Measurements from ENCODE around the gene SAFB2.

SAFB2 gene

GRCh38 chr19:5563935-5564612 lies 58.5 kb downstream of the SAFB2 start (continued):
- no peak for TF ChIP-seq FEZF1 (tag by site-specific recombination; IDR thresholded peaks at IDR 0.05)
- TF ChIP-seq ZNF768 (tag by site-specific recombination; IDR thresholded peaks at IDR 0.05), result peak; percentile 91; the same call in 1 of the 2 replicates
- TF ChIP-seq BCL6B (tag by site-specific recombination; IDR thresholded peaks at IDR 0.05), result no peak
- no peak for TF ChIP-seq ZNF660 (tag by site-specific recombination; IDR thresholded peaks at IDR 0.05)
- 0 out of 2 replicates have a peak, but pooled peaks have one; percentile 24 for TF ChIP-seq ZNF394 (tag by site-specific recombination; IDR thresholded peaks at IDR 0.05; ENCODE audit: borderline replicate concordance)
- TF ChIP-seq ZNF544 (tag by site-specific recombination; IDR thresholded peaks at IDR 0.05), result no peak
- no peak for TF ChIP-seq ZNF585B (tag by site-specific recombination; IDR thresholded peaks at IDR 0.05)
- no peak for TF ChIP-seq ZNF223 (tag by site-specific recombination; IDR thresholded peaks at IDR 0.05)
- TF ChIP-seq MYNN (tag by site-specific recombination; IDR thresholded peaks at IDR 0.05; ENCODE audit: borderline replicate concordance), result no peak
- TF ChIP-seq ZNF132 (tag by site-specific recombination; IDR thresholded peaks at IDR 0.05; ENCODE audit: borderline replicate concordance), result no peak
- no peak for TF ChIP-seq ZNF169 (tag by site-specific recombination; IDR thresholded peaks at IDR 0.05)
- TF ChIP-seq ZNF16 (tag by site-specific recombination; IDR thresholded peaks at IDR 0.05; ENCODE audit: low read depth), result no peak
- TF ChIP-seq ZNF843 (tag by site-specific recombination; IDR thresholded peaks at IDR 0.05), result no peak
- no peak for TF ChIP-seq ZNF624 (tag by site-specific recombination; IDR thresholded peaks at IDR 0.05)
- TF ChIP-seq ZNF398 (tag by site-specific recombination; IDR thresholded peaks at IDR 0.05), result peak; percentile 89
- no peak for TF ChIP-seq ZNF362 (tag by site-specific recombination; IDR thresholded peaks at IDR 0.05)
- peak; percentile 47 for TF ChIP-seq ZFHX2 (tag by site-specific recombination; conservative IDR thresholded peaks at IDR 0.05)
- no peak for TF ChIP-seq ZNF837 (tag by site-specific recombination; IDR thresholded peaks at IDR 0.05)
- no peak for TF ChIP-seq ZNF600 (tag by site-specific recombination; IDR thresholded peaks at IDR 0.05)
- TF ChIP-seq ZSCAN18 (tag by site-specific recombination; IDR thresholded peaks at IDR 0.05), result no peak
- TF ChIP-seq ZNF830 (tag by site-specific recombination; IDR thresholded peaks at IDR 0.05; ENCODE audit: low read depth), result no peak
- no peak for TF ChIP-seq ZNF623 (tag by site-specific recombination; IDR thresholded peaks at IDR 0.05)
- no peak for TF ChIP-seq ATF2 (tag by site-specific recombination; IDR thresholded peaks at IDR 0.05; ENCODE audit: low read depth)
- TF ChIP-seq WT1 (tag by site-specific recombination; IDR thresholded peaks at IDR 0.05), result no peak
- TF ChIP-seq ZNF433 (tag by site-specific recombination; IDR thresholded peaks at IDR 0.05; ENCODE audit: low read depth), result no peak
- no peak for TF ChIP-seq REST (tag by site-specific recombination; IDR thresholded peaks at IDR 0.05)
- no peak; the same call in 1 of the 2 replicates for TF ChIP-seq ZBTB44 (tag by site-specific recombination; IDR thresholded peaks at IDR 0.05)
- no peak for TF ChIP-seq ZEB2 (tag by site-specific recombination; IDR thresholded peaks at IDR 0.05)
